LNCAP (cell line): Measurements from ENCODE around the gene RRP9.

Experiments used
- TF ChIP-seq, protein P1 (sequence below): fragments of 450-650 bp; IDR thresholded peaks from 2 replicates; pipeline ENCODE4 v1.5.1; 2017; ENCODE audit warnings: mild to moderate bottlenecking

Gene RRP9

DNA sequence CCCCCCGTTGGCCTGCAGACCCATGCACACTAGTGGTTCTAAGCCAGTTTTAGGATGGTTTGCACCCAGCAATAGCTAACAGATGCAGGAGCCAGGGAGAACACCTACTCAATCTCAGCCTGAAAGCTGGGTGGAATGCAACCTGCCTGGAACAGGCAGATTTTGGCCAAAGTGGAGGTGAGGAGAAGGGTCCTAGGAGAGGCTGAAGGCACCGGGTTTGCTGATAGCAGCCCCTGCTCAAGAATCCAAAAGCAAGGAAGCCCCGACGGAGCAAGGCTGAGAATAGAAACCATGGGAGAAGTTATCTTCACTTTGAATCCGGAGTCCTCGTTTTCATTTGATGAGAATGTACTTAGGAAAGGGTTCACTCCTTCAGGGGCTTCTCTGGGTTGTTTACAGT lies 9.9 kb downstream of the RRP9 start:
- TF ChIP-seq, protein P1, sequence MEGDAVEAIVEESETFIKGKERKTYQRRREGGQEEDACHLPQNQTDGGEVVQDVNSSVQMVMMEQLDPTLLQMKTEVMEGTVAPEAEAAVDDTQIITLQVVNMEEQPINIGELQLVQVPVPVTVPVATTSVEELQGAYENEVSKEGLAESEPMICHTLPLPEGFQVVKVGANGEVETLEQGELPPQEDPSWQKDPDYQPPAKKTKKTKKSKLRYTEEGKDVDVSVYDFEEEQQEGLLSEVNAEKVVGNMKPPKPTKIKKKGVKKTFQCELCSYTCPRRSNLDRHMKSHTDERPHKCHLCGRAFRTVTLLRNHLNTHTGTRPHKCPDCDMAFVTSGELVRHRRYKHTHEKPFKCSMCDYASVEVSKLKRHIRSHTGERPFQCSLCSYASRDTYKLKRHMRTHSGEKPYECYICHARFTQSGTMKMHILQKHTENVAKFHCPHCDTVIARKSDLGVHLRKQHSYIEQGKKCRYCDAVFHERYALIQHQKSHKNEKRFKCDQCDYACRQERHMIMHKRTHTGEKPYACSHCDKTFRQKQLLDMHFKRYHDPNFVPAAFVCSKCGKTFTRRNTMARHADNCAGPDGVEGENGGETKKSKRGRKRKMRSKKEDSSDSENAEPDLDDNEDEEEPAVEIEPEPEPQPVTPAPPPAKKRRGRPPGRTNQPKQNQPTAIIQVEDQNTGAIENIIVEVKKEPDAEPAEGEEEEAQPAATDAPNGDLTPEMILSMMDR = no peak

DNA sequence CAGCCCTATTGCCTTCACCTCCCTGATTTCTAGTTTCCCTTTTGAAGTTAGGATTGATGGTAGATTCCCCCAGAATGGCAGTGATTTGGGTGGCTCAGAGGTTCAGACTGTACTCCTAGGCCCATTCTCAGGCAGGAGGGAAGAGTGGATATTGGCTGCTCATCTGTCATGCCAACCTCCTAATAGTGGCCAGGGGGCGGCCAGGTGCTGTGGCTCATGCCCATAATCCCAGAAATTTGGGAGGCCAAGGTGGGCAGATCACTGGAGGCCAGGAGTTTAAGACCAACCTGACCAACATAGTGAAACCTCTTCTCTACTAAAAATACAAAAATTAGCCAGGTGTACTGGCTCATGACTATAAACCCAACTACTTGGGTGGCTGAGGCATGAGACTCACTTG lies 11.3 kb downstream of the RRP9 start:
- TF ChIP-seq, protein P1 = no peak

DNA sequence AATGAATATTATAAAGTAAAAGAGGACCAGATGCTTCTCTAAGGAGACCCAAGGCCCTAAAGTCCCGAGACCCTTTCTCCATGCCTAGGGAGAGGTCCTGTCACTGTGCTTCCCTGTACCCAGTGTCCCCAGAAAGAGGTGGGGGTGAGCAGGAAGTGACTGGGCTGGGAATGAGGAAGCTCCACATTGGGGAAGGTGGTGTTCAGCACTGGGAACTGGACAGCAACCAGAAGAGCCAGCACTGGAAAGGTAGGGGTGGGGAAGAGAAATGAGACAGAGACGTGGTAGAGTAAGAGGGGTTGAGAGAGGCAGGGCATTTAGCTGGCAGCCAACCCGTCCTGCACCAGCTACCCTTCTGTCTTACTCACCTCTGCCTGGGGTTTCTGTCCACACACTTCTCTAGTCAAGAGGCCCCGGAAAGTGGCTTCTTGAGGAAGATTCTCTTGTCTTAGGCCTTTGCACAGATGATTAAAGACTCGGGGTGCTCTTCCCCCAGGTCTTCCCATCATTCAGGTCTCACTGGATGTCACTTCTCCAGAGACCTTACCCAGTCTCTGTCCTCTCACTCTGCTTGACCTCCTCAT lies 12.2 kb downstream of the RRP9 start:
- TF ChIP-seq, protein P1 = no peak

DNA sequence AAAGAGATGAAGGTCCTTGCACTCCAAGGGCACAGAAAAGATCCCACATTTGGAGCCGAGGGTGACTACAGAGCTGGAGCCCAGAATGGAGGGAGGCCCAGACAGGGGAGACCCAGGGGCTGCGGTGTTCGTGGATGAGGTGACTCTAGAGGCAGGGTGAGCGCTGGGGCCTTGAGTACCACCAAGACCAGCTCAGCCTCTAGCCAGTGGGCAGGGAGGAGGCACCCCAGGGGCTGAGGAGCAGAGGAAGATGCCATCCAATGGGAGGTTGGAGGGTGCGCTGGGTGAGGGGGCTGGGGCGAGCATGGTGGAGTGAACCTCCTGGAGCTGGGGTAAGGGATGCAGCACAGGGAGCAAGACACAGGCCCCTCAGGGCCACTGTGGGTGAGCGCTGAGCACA lies 13.3 kb downstream of the RRP9 start:
- TF ChIP-seq, protein P1 = no peak

DNA sequence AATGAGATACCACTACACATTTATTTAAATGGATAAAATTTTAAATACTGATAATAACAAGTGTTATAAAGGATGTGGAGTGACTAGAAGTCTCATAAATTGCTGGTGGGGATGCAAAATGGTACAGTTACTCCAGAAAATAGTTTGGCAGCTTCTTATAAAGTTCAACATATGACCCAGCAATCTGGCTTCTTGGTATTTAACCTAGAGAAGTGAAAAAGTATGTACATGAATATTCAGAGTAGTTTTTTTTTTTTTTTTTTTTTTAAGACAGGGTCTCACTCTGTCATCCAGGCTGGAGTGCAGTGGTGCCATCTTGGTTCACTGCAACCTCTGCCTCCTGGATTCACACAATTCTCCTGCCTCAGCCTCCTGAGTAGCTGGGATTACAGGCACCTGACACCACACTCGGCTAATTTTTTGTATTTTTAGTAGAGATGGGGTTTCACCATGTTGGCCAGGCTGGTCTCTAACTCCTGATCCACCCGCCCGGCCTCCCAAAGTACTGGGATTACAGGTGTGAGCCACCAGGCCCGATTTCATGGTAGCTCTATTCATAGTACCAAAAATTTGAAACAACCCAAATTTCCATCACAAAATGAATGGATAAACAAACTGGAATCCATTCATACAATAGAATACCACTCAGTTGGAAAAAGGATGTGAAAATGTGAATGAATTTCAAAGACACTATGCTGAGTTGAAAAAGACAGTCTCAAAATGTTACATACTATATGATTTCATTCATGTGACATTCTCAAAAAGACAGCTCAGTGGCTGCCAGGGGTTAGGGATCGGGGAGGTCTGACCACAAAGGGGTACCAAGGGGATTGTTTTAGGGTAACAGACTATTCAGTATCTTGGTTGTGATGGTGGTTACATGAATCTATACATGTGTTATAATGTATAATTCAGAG lies 14.4 kb downstream of the RRP9 start:
- TF ChIP-seq, protein P1 = no peak

DNA sequence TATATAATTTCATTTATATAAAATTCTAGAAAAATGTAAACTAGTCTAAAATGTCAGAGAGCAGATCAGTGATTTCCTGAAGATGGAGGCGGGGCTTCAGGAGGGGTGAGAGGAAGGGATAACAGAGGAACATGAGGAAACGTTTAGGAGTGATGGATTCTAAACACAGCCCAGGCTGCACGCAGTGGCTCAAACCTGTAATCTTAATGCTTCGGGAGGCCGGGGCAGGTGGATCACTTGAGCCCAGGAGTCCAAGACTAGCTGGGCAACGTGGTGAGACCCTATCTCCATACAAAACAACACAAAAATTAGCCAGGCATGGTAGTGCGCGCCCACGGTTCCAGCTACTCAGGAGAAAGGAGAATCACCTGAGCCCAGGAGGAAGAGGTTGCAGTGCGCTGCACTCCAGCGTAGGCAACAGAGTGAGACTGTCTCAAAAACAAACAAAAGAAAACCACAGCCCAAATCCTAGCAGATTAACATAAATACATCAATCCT lies 20.6 kb downstream of the RRP9 start:
- TF ChIP-seq, protein P1 = no peak

DNA sequence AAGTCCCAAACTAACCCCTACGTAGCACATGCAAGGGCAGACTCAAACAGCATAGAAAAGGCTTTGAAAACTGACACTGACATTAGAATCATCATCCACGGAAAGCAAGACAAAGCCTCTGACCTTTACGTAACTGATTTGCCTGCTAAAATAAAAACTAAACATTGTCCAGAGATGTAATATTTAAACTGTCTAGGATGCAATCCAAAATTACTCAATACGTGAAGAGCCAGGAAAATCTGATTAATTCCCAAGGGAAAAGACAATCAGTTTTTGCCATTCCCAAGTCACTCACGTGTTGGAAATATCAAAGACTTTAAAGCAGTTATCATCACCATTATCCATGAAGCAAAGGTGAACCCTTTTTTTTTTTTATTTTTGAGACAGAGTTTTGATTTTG lies 25.3 kb downstream of the RRP9 start:
- TF ChIP-seq, protein P1 = no peak
